Fibroblast of pulmonary artery (primary cell): ENCODE results near the gene CEBPZ.

ENCODE experiments used
- DNase-seq: peaks from one replicate; pipeline ENCODE4 v3.0.0-alpha.2; 2010; ENCODE audit warnings: low read depth
- H3K4me3 ChIP-seq: replicated peaks from 2 replicates; pipeline ENCODE4 v1.5.1; 2011; ENCODE audit warnings: low read depth, mild to moderate bottlenecking, control low read depth, low read length, moderate library complexity
- CTCF ChIP-seq: IDR thresholded peaks from 2 replicates; pipeline ENCODE4 v1.5.1; 2011; ENCODE audit warnings: mild to moderate bottlenecking, control low read depth, low read length, inconsistent platforms; ENCODE audit errors: missing control alignments

CEBPZ gene

DNA sequence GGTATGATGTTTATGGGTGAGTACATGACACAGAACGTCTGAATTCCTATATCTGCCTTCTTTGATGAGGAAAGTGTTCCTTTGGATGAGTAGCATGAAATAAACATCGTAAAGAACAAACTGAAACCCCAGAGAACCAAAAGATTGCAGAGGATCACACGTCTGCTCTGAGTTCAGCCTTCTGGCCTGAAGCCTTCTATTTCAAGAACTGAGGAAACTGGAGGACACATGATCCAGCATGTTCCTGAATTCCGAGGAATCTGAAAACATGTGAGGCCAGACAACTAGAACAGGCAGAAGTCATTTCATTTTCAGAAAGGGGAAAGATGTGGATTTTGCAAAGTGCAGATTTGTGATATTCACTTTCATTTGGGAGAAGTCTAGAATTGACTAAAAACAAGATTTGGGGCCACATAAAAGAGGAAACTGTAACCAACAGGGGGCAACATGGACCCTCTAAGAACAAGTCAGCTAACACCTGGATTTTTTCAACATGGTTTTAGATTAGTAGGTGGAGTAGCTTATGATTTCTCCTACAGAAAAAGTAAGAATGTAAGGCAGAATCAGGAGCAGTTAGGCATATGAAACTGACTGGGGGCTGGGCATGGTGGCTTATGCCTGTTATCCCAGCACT lies 51.3 kb downstream of the CEBPZ start:
- TF ChIP-seq CTCF: no peak
- H3K4me3 ChIP-seq: no peak overlapping the region
- no peak for DNase-seq

- no peak for TF ChIP-seq CTCF
- no peak overlapping the region for H3K4me3 ChIP-seq
- no peak for DNase-seq
Observed at GRCh38 chr2:37173741-37174140, 57.7 kb downstream of the CEBPZ start.

GRCh38 chr2:37171624-37171950 lies 59.8 kb downstream of the CEBPZ start:
- no peak overlapping the region for H3K4me3 ChIP-seq
- no peak for DNase-seq
- TF ChIP-seq CTCF: no peak

GRCh38 chr2:37168217-37168981 lies 63.0 kb downstream of the CEBPZ start:
- peak; percentile 62 for DNase-seq
- H3K4me3 ChIP-seq: no peak overlapping the region
- peak; percentile 73 for TF ChIP-seq CTCF

DNA sequence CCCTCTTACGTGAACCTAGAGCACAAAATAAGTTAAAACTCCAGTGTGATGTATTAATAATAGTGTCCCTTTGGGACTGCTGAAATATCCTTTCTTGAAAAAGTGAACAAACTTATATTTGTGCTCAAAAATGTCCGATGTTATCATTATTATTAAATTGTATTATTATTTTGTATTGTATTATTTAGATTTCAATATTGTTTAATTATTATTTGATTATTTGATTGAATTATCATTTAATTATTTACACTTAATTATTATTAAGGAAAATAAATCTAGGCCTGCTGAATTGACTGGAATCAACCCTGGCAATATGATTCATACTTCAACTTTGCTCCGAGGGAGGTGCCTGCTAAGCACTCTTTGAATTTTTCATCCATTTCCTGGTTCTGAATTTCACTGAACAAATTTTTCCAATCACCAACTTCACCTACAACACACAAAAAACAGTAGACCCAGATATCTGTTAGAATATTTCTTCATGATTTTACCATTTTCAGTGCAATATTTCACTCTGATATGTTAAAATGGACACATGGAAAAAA lies 63.7 kb downstream of the CEBPZ start:
- DNase-seq: peak; percentile 12

DNA sequence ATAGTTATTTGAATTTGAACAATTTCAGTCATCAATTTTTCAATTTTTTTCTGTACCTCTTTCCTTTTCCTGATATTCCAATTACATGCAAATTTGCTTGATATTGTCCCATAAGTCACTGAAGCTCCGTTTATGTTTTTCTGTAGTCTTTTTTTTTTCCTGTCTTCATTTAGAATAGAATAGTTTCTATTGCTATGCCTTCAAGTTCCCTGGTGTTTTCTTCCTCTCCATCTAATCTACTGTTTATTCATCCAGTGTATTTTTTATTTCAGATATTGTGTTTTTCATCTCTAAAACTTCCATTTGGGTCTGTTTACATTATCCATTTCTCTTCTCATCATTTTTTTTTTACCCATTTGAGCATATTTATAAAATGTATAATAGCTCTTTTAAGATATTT lies 66.6 kb downstream of the CEBPZ start:
- H3K4me3 ChIP-seq: no peak overlapping the region
- no peak for TF ChIP-seq CTCF
- DNase-seq: no peak

More for the DNA sequence above, 63.7 kb downstream of the CEBPZ start:
- TF ChIP-seq CTCF: no peak
- no peak overlapping the region for H3K4me3 ChIP-seq
